Heart left ventricle (tissue), 16 donors: ENCODE measurements around the gene MRPL43. TPM values are rescaled to one million over a fixed set of nuclear protein-coding genes. Genes with fewer than 3 reads are reported as not detected.

Experiments used
- ATAC-seq, 4 donors: fragments of 200-7000 bp; cut with Tn5 transposase; one replicate each; pipeline ENCODE4 v1.9.1; 2020 to 2022; ENCODE audit warnings: moderate library complexity in 4 of 4, mild to moderate bottlenecking in 3 of 4, moderate number of reproducible peaks in 1 of 4
- DNase-seq, 5 donors: peaks; one replicate each; pipeline ENCODE4 v3.0.0-alpha.2; 2020
- H3K27ac ChIP-seq, 12 donors: fragments of 200-600 bp; sonication (generic) in 4 of 12; one replicate each; pipeline versions ENCODE4 v1.5.0 to v1.8.0; 2016 to 2022; ENCODE audit warnings: mild to moderate bottlenecking in 2 of 12
- H3K27me3 ChIP-seq, 9 donors: fragments of 200-600 bp; sonication (generic) in 2 of 9; one replicate each; pipeline versions ENCODE4 v1.5.1 to v1.8.0; 2016 to 2022; ENCODE audit warnings: mild to moderate bottlenecking in 3 of 9
- H3K36me3 ChIP-seq, 9 donors: fragments of 200-600 bp; sonication (generic) in 2 of 9; one replicate each; pipeline versions ENCODE4 v1.5.0 to v1.8.0; 2018 to 2022; ENCODE audit warnings: mild to moderate bottlenecking in 2 of 9
- H3K4me1 ChIP-seq, 12 donors: fragments of 200-600 bp; sonication (generic) in 4 of 12; one replicate each; pipeline versions ENCODE4 v1.5.0 to v1.8.0; 2016 to 2022; ENCODE audit warnings: mild to moderate bottlenecking in 3 of 12
- H3K4me3 ChIP-seq, 12 donors: fragments of 200-600 bp; sonication (generic) in 4 of 12; one replicate each; pipeline versions ENCODE4 v1.5.0 to v1.8.0; 2017 to 2022; ENCODE audit warnings: mild to moderate bottlenecking in 9 of 12, moderate library complexity in 4 of 12
- H3K9me3 ChIP-seq, 12 donors: fragments of 200-600 bp; sonication (generic) in 4 of 12; one replicate each; pipeline versions ENCODE4 v1.5.0 to v1.8.0; 2016 to 2022; ENCODE audit warnings: mild to moderate bottlenecking in 1 of 12
- POLR2A ChIP-seq, 2 donors: fragments of 450-650 bp; IDR thresholded peaks; one replicate each; pipeline ENCODE4 v1.6.1; 2017; ENCODE audit warnings: antibody characterized with exemption in 2 of 2, mild to moderate bottlenecking in 2 of 2, moderate library complexity in 2 of 2
- intact Hi-C, 10 donors: fragments of 100-400 bp; cut with DNase I; formaldehyde crosslinking; loops; one replicate each; pipeline versions ENCODE4 v1.11.1 to v1.14.2; 2022
- microRNA counts, 2 donors: library from miRNA; unstranded; fragments of <30 nt; microRNA quantifications; one replicate each; lab custom pipeline; 2016
- microRNA-seq, 4 donors: library from miRNA; unstranded; fragments of <30 nt; microRNA quantifications; one replicate each; pipeline versions ENCODE4 to v1.2.0, GENCODE V29; 2017 to 2020
- polyA plus RNA-seq, 2 donors: library from polyadenylated mRNA; stranded (reverse); fragments of 200-250 nt; gene quantifications; one replicate each; pipeline ENCODE4 v1.2.3, GENCODE V29; 2013
- total RNA-seq, 9 donors: library from RNA; depleted of rRNA in 2 of 9; stranded (reverse); fragments of >200 nt in 2 of 9; fragmentation: NEBNext Ultra II Directional in 3 of 9; extraction: Animal tissue kit (Norgen Biotek cat#: 25700) in 3 of 9; gene quantifications; one replicate each; pipeline versions ENCODE4 v1.1.0 to v1.2.4, GENCODE V29; 2016 to 2023
- TF ChIP-seq, protein P1 (sequence below), 12 donors: fragments of 200-600 bp; sonication (generic) in 4 of 12; IDR thresholded peaks; one replicate each; pipeline versions ENCODE4 v1.5.0 to v1.8.0; 2018 to 2022; ENCODE audit warnings: antibody characterized with exemption in 12 of 12, mild to moderate bottlenecking in 5 of 12
- donor health status: ischemic (EF 13 %, LVEDD 7.1; RV severe dilation, severe dysfunction).
- donor health status: healthy with polysubstance abuse.
- donor health status: DM: no; HTN: yes; CAD: no.
- donor health status: DM: no; HTN: no; CAD: no.
- donor health status: ischemic (EF 25% LVEDD 6.9; RV normal size, moderate dysfunction).
- donor health status: ischemic (EF 25% LVEDD 5.7; RV mildly dilated, moderate dysfunction).
- donor health status: healthy.
- donor health status: DM: yes; HTN: yes; CAD: no.
- donor health status: ischemic (EF 35%, LVEDD 5.7; RV mildly dilated, moderate dysfunction).
- donor health status: nonischemic (EF 11% LVEDD 7.7; RV severe dilation, severe dysfunction).
- donor health status: DM: yes; HTN: yes; CAD: no.
- donor health status: PGD.
- donor health status: ischemic (EF 29% LVEDD 5.4; RV normal size, mild dysfunction).
- donor health status: nonischemic (EF 23%, LVEDD 6.1; RV moderate dilation, normal function).

MRPL43 gene
- total and polyA plus RNA-seq, 11 donors, result 44.8 to 113 (median 59.1) TPM

DNA sequence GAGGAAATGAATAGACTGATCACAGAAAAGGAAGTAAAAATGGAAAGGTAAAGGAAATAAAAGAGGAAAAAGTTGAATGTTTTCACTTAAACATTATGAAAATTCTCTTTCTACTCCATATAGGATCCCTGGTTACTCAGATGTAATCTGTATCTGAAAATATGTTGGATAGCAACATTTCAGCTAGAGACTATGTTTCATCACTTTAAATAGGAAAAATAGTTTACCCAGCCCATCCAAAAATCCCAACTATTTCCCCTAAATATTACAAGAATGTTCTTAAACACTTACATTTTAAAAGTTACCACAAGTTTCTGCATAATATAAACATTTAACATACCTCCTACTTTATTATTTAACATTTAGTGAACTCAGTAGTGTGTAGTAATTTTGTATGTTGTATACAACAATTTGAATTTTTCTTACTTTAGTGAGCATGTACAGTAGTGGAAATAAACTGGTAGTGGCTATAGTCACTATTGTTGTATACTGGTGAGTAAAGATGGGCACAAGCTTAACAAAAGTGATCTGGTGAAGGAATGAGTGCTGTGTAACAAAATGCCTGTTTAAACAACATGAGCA, 47.4 kb downstream of the MRPL43 start:
- intact Hi-C loops, result loop anchor here in 1 of 10 donors (2.0 kb wide), 1 partner anchor 21 kb away; no protein-coding TSS in a partner anchor
- H3K36me3 ChIP-seq, result peaks cover 0 to 99% (median 97%) of the 10 kb centered on the region in 9 donors
- no peak for DNase-seq
- TF ChIP-seq, protein P1, sequence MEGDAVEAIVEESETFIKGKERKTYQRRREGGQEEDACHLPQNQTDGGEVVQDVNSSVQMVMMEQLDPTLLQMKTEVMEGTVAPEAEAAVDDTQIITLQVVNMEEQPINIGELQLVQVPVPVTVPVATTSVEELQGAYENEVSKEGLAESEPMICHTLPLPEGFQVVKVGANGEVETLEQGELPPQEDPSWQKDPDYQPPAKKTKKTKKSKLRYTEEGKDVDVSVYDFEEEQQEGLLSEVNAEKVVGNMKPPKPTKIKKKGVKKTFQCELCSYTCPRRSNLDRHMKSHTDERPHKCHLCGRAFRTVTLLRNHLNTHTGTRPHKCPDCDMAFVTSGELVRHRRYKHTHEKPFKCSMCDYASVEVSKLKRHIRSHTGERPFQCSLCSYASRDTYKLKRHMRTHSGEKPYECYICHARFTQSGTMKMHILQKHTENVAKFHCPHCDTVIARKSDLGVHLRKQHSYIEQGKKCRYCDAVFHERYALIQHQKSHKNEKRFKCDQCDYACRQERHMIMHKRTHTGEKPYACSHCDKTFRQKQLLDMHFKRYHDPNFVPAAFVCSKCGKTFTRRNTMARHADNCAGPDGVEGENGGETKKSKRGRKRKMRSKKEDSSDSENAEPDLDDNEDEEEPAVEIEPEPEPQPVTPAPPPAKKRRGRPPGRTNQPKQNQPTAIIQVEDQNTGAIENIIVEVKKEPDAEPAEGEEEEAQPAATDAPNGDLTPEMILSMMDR (IDR thresholded peaks at IDR 0.05), result no peak
- no peak for TF ChIP-seq POLR2A (IDR thresholded peaks at IDR 0.05)
- no peak overlapping the region for H3K27ac ChIP-seq
- no peaks in the 10 kb centered on the region for H3K27me3 ChIP-seq
- no peaks in the 10 kb centered on the region for H3K9me3 ChIP-seq
- no peaks in the 10 kb centered on the region for H3K4me1 ChIP-seq
- no peak overlapping the region for H3K4me3 ChIP-seq
- ATAC-seq, result no peak

MicroRNAs within 50 kb of the gene (microRNA counts, 767-probe panel; counts per million panel counts)
- 0 to 71.6 counts per million in 2 donors for microRNA hsa-miR-608 (lab: Ali Mortazavi, UCI)

Small RNA genes within 50 kb of the gene (microRNA-seq; reads per million reads assigned to microRNA genes)
- gene MIR608, result 0 reads per million in 4 donors

Other genes starting within 250 kb of the MRPL43 start
- gene PAX2, start 241.9 kb downstream of the MRPL43 start, total RNA-seq, result not detected
- not detected for gene PAX2, start 241.9 kb downstream of the MRPL43 start, polyA plus RNA-seq
- gene SLF2, start 74.5 kb downstream of the MRPL43 start, total RNA-seq, result 10 to 100 TPM in 8 of 9 donors, 1 to 10 TPM in 1; 9.2 to 26.9 (median 17.9) TPM
- 10 to 100 TPM in 1 of 2 donors, 1 to 10 TPM in 1; 7.5 to 11.0 TPM for gene SLF2, start 74.5 kb downstream of the MRPL43 start, polyA plus RNA-seq
- 1 to 10 TPM in 5 of 9 donors, under 1 TPM in 4; 0.53 to 1.8 (median 1.1) TPM for gene SEMA4G, start 18.0 kb downstream of the MRPL43 start, total RNA-seq
- under 1 TPM; 0.22 to 0.88 TPM for gene SEMA4G, start 18.0 kb downstream of the MRPL43 start, polyA plus RNA-seq
- 1 to 10 TPM; 4.7 to 7.6 (median 5.8) TPM for gene TWNK, start within 50 bp of the MRPL43 start, total RNA-seq
- 1 to 10 TPM; 4.8 to 9.5 TPM for gene TWNK, start within 50 bp of the MRPL43 start, polyA plus RNA-seq
- 10 to 100 TPM; 33.7 to 93.0 (median 40.6) TPM for gene LZTS2, start 12.3 kb upstream of the MRPL43 start, total RNA-seq
- gene LZTS2, start 12.3 kb upstream of the MRPL43 start, polyA plus RNA-seq, result 10 to 100 TPM; 45.5 to 61.9 TPM
- under 1 TPM in 8 of 9 donors, not detected in 1; 0.09 to 0.97 (median 0.35) TPM for gene PDZD7, start 43.6 kb upstream of the MRPL43 start, total RNA-seq
- gene PDZD7, start 43.6 kb upstream of the MRPL43 start, polyA plus RNA-seq, result under 1 TPM; 0.15 to 0.27 TPM
- gene SFXN3, start 43.7 kb upstream of the MRPL43 start, total RNA-seq, result 10 to 100 TPM; 12.1 to 37.4 (median 17.8) TPM
- 10 to 100 TPM; 11.7 to 23.5 TPM for gene SFXN3, start 43.7 kb upstream of the MRPL43 start, polyA plus RNA-seq
- 10 to 100 TPM in 2 of 9 donors, 1 to 10 TPM in 7; 1.9 to 11.1 (median 6.1) TPM for gene KAZALD1, start 74.5 kb upstream of the MRPL43 start, total RNA-seq
- 10 to 100 TPM in 1 of 2 donors, 1 to 10 TPM in 1; 10.0 to 10.6 TPM for gene KAZALD1, start 74.5 kb upstream of the MRPL43 start, polyA plus RNA-seq
- gene TLX1, start 143.8 kb upstream of the MRPL43 start, total RNA-seq, result under 1 TPM in 6 of 9 donors, not detected in 3; 0.15 to 0.94 (median 0.20) TPM
- under 1 TPM; 0.08 to 0.15 TPM for gene TLX1, start 143.8 kb upstream of the MRPL43 start, polyA plus RNA-seq
- gene LBX1, start 242.0 kb upstream of the MRPL43 start, total RNA-seq, result under 1 TPM in 1 of 9 donors, not detected in 8; 0.08 TPM
- gene LBX1, start 242.0 kb upstream of the MRPL43 start, polyA plus RNA-seq, result not detected